Tibial artery (tissue), 4 donors: Measurements from ENCODE around the gene SMG7.

ENCODE experiments used
- DNase-seq, 2 donors: peaks; one replicate each; pipeline ENCODE4 v3.0.0-alpha.2; 2019
- H3K27ac ChIP-seq, 2 donors: fragments of 200-600 bp; sonication (generic) in 1 of 2; 1 replicate in 1 of 2; 2 replicates in 1 of 2; pipeline ENCODE4 v1.5.1; 2018 to 2019; ENCODE audit warnings: mild to moderate bottlenecking in 1 of 2
- H3K27me3 ChIP-seq, 2 donors: fragments of 200-600 bp; sonication (generic) in 1 of 2; one replicate each; pipeline versions ENCODE4 v1.5.1 to v1.6.0; 2016 to 2019
- H3K36me3 ChIP-seq, 3 donors: fragments of 200-600 bp; sonication (generic) in 2 of 3; one replicate each; pipeline ENCODE4 v1.5.1; 2016 to 2019; ENCODE audit warnings: mild to moderate bottlenecking in 2 of 3
- H3K4me1 ChIP-seq, 4 donors: fragments of 200-600 bp; sonication (generic) in 2 of 4; 1 replicate in 3 of 4; 2 replicates in 1 of 4; pipeline ENCODE4 v1.5.1; 2016 to 2019
- H3K4me3 ChIP-seq, 2 donors: fragments of 200-600 bp; sonication (generic) in 1 of 2; 1 replicate in 1 of 2; 2 replicates in 1 of 2; pipeline ENCODE4 v1.5.1; 2018 to 2019; ENCODE audit warnings: mild to moderate bottlenecking in 2 of 2
- H3K9me3 ChIP-seq, 3 donors: fragments of 200-600 bp; sonication (generic) in 1 of 3; one replicate each; pipeline ENCODE4 v1.5.1; 2016 to 2019
- intact Hi-C: fragments of 100-400 bp; cut with DNase I; formaldehyde crosslinking; loops from one replicate; pipeline ENCODE4 v1.15.0; 2023; ENCODE audit warnings: low total_unique reads
- TF ChIP-seq, protein P1 (sequence below), 2 experiments: fragments of 200-600 bp in 1 of 2; fragments of 450-650 bp in 1 of 2; IDR thresholded peaks; one replicate each; pipeline ENCODE4 v1.5.1; 2017 to 2019; ENCODE audit warnings: antibody characterized with exemption in 2 of 2, mild to moderate bottlenecking in 1 of 2, moderate library complexity in 1 of 2

The SMG7 gene

GRCh38 chr1:183514235-183514634 is 41.9 kb downstream of the SMG7 start:
- Histone ChIP-seq H3K9me3 (no peaks in the 10 kb centered on the region), H3K4me3 (no peak overlapping the region), H3K27ac (no peak overlapping the region), H3K4me1 (peaks cover 0 to 10% (median 0%) of the 10 kb centered on the region in 4 donors), H3K36me3 (peaks cover 15 to 27% (median 16%) of the 10 kb centered on the region in 3 donors), H3K27me3 (no peaks in the 10 kb centered on the region)
- DNase-seq: no peak
- intact Hi-C loops: no loop called here
- TF ChIP-seq, protein P1, sequence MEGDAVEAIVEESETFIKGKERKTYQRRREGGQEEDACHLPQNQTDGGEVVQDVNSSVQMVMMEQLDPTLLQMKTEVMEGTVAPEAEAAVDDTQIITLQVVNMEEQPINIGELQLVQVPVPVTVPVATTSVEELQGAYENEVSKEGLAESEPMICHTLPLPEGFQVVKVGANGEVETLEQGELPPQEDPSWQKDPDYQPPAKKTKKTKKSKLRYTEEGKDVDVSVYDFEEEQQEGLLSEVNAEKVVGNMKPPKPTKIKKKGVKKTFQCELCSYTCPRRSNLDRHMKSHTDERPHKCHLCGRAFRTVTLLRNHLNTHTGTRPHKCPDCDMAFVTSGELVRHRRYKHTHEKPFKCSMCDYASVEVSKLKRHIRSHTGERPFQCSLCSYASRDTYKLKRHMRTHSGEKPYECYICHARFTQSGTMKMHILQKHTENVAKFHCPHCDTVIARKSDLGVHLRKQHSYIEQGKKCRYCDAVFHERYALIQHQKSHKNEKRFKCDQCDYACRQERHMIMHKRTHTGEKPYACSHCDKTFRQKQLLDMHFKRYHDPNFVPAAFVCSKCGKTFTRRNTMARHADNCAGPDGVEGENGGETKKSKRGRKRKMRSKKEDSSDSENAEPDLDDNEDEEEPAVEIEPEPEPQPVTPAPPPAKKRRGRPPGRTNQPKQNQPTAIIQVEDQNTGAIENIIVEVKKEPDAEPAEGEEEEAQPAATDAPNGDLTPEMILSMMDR (IDR thresholded peaks at IDR 0.05): no peak

DNA sequence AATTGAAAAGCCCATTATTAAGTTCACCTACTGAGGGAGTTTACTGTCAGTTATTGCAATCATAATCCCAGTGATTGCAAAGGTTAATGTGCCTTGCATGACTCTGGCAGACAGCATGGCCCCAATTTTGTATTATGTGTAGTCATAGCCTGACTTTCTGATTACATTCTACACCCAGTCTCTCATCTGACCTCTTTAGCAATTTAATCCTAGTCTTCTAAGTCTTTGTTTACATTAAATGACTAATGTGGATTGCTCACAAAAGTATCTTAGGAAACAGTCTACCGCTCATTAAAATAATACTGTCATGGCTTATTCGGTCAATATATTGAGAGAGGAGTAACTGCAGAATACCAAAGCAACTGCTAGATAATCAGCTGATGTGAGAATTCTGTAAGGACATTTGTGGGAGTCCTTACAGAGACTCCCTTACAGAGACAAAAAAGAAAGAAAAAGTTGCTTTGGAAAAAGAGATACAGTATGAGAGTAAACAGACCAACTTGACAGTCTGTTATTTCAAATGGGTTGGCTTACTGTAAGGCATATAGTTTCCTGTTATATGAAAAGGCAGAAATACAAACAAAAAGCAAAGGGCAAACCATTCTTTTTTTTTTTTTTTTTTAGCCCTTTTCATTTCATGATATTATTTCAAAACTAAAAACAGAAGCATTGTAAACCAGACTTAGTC is 42.8 kb downstream of the SMG7 start:
- TF ChIP-seq, protein P1 (IDR thresholded peaks at IDR 0.05): no peak
- Histone ChIP-seq H3K4me3 (no peak overlapping the region), H3K36me3 (peaks cover 17 to 30% (median 17%) of the 10 kb centered on the region in 3 donors), H3K27ac (no peak overlapping the region), H3K4me1 (peaks cover 0 to 10% (median 0%) of the 10 kb centered on the region in 4 donors), H3K27me3 (no peaks in the 10 kb centered on the region), H3K9me3 (no peaks in the 10 kb centered on the region)
- intact Hi-C loops: no loop called here
- no peak for DNase-seq

- H3K36me3 ChIP-seq: peaks cover 17 to 39% (median 25%) of the 10 kb centered on the region in 3 donors
- H3K27ac ChIP-seq: no peak overlapping the region
- peaks cover 0 to 10% (median 0%) of the 10 kb centered on the region in 4 donors for H3K4me1 ChIP-seq
- TF ChIP-seq, protein P1 (IDR thresholded peaks at IDR 0.05): no peak
- intact Hi-C loops: no loop called here
- H3K4me3 ChIP-seq: no peak overlapping the region
- no peaks in the 10 kb centered on the region for H3K27me3 ChIP-seq
- H3K9me3 ChIP-seq: no peaks in the 10 kb centered on the region
- DNase-seq: no peak
Observed at GRCh38 chr1:183516725-183517124, 44.4 kb downstream of the SMG7 start.

DNA sequence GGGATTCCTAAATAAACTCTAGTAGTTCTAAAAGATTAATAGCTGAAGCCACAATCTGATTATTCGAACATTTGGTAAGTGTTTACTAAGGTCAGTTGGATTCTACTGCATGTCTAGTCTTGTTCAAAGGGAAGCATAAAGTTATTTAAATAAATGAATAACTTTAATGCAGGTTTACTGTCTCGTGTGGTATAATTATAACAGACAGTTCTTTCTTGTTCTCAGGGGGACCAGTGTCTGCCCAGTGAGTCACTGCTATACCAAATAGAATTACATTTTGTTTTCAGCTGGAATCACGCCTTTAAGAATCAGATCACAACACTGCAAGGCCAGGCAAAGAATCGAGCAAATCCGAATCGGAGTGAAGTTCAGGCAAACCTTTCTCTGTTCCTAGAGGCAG is 45.1 kb downstream of the SMG7 start:
- TF ChIP-seq, protein P1 (IDR thresholded peaks at IDR 0.05): no peak
- no peak for DNase-seq
- intact Hi-C loops: no loop called here
- no peaks in the 10 kb centered on the region for H3K27me3 ChIP-seq
- no peak overlapping the region for H3K4me3 ChIP-seq
- H3K27ac ChIP-seq: no peak overlapping the region
- peaks cover 17 to 39% (median 25%) of the 10 kb centered on the region in 3 donors for H3K36me3 ChIP-seq
- no peaks in the 10 kb centered on the region for H3K9me3 ChIP-seq
- peaks cover 0 to 10% (median 0%) of the 10 kb centered on the region in 4 donors for H3K4me1 ChIP-seq

GRCh38 chr1:183520379-183520778 is 48.1 kb downstream of the SMG7 start:
- Histone ChIP-seq H3K4me3 (no peak overlapping the region), H3K27me3 (no peaks in the 10 kb centered on the region), H3K36me3 (peaks cover 17 to 42% (median 25%) of the 10 kb centered on the region in 3 donors), H3K27ac (no peak overlapping the region), H3K4me1 (no peaks in the 10 kb centered on the region), H3K9me3 (no peaks in the 10 kb centered on the region)
- TF ChIP-seq, protein P1 (IDR thresholded peaks at IDR 0.05): no peak
- intact Hi-C loops: no loop called here
- DNase-seq: no peak
